ENCODE results near the gene SH3BP5L.

Gene SH3BP5L

DNA sequence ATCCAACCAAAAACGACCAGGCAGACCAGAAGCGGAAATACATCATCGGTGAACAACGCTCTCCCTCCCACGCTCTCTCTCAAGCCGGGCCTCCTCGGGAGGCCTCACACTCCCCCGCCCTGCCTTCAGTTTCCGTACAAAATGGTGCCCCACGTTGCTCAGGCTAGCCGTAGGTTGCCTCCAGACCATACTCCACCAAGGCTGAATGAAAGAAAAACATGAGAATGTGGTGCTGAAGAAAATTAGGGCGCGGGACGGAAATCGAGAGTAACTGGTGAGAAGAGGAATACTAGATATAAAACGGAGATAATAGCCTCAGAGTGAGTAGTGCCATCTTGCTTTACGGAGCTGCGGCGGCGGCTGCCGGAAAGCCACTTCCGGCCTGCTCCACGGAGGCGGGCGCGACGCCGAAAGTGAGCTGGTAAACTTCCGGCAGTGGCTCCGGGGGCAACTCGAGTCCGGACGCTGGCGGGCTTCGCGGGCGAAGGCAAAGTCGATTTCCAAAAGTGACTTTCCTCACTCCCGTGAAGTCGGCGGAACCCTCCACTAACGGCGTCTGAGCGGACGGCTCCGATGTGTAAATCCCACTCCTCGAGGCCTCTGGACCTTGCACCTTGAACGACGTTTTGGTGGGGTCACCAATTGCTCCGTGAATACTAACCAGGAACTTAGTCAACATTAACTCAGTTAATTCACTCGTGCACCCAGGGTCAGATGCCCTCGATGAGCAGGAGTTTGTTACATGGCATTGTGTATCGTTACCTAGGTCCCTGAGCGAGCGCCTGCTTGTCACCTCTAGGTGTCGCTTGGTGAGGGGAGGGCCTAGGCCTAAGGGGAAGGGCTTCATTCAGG is at the start of gene SH3BP5L:
Gene SH3BP5L, minus strand, starts transcription at position 7 of the 852 bp plus-strand sequence. CDS start 980 bp downstream, outside the sequence.
- H3K4me3 ChIP-seq (ENCODE audit: low read length) = peak within 1 kb of the TSS; percentile 96
- peaks cover 30% of the 10 kb centered on the region for H3K36me3 ChIP-seq (ENCODE audit: insufficient read depth, low read depth, low read length)
- peak within 1 kb of the TSS; percentile 100 for H3K27ac ChIP-seq (ENCODE audit: low read length)
- no peaks in the 10 kb centered on the region for H3K27me3 ChIP-seq (ENCODE audit: insufficient read depth, low read length)
- no peaks in the 10 kb centered on the region for H3K4me1 ChIP-seq (ENCODE audit: insufficient read depth, low read length)
- peak within 1 kb of the TSS; percentile 96 for H3K9ac ChIP-seq (ENCODE audit: low read depth, low read length)
- no peaks in the 10 kb centered on the region for H3K9me3 ChIP-seq (ENCODE audit: insufficient read depth, low read depth, low read length)

DNA sequence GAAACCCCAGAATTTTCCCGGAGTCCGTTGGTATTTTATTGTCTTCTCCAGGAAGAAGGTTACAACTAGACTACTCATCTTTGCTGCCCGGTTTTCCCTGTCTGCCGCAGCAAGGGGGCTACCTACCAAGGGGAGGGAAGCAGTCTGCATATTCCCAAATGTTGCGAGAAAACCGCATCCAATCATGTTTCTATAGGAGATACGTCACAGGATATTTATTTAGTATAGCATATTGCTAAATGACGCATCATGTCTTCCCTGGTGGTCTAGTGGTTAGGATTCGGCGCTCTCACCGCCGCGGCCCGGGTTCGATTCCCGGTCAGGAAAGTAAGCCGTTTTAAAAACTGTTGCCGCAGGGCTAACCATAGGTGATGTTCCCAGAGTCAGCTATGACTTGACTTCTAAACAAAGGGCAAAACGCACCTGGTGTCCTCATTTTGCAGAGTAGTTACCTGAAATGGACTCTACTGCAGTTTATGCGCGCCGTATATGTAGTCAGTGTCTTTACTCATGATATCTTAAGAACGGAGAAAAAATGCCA is 48.3 kb upstream of the SH3BP5L start:
- no peaks in the 10 kb centered on the region for H3K27me3 ChIP-seq (ENCODE audit: insufficient read depth, low read length)
- no peaks in the 10 kb centered on the region for H3K4me1 ChIP-seq (ENCODE audit: insufficient read depth, low read length)
- peak overlapping the region; percentile 66; the same call in 1 of the 2 replicates for H3K9ac ChIP-seq (ENCODE audit: low read depth, low read length)
- no peaks in the 10 kb centered on the region for H3K9me3 ChIP-seq (ENCODE audit: insufficient read depth, low read depth, low read length)
- peak overlapping the region; percentile 99 for H3K4me3 ChIP-seq (ENCODE audit: low read length)
- no peak overlapping the region for H3K27ac ChIP-seq (ENCODE audit: low read length)
- H3K36me3 ChIP-seq (ENCODE audit: insufficient read depth, low read depth, low read length) = no peaks in the 10 kb centered on the region

DNA sequence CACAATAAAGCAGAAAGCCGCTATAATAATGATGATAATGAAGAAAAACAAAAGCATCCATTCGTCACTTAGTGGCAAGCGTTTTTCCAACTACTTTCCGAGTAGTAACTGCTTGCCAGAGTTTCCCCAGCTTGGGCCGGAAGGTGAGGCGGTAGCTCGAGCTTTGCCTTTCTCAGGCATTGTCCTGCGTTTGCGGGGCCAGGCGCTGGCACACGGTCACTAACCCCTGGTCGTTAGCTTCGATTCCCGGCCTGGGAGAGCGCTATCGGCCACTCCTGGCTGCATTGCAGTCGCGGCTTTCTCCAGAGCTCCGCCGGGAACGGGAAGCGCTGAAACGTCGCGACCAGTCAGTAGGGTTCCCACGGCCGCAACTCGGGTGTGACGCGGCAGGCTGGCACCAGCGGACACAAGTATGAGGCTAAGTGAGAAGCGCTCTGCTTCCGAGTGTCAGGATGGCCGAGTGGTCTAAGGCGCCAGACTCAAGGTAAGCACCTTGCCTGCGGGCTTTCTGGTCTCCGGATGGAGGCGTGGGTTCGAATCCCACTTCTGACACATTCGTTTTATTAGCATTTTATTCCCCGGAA is 47.8 kb upstream of the SH3BP5L start:
- Histone ChIP-seq H3K9me3 (ENCODE audit: insufficient read depth, low read depth, low read length) (no peaks in the 10 kb centered on the region), H3K36me3 (ENCODE audit: insufficient read depth, low read depth, low read length) (no peaks in the 10 kb centered on the region), H3K4me1 (ENCODE audit: insufficient read depth, low read length) (no peaks in the 10 kb centered on the region), H3K9ac (ENCODE audit: low read depth, low read length) (peak overlapping the region; percentile 87), H3K27ac (ENCODE audit: low read length) (no peak overlapping the region), H3K4me3 (ENCODE audit: low read length) (peak overlapping the region; percentile 99), H3K27me3 (ENCODE audit: insufficient read depth, low read length) (no peaks in the 10 kb centered on the region)

DNA sequence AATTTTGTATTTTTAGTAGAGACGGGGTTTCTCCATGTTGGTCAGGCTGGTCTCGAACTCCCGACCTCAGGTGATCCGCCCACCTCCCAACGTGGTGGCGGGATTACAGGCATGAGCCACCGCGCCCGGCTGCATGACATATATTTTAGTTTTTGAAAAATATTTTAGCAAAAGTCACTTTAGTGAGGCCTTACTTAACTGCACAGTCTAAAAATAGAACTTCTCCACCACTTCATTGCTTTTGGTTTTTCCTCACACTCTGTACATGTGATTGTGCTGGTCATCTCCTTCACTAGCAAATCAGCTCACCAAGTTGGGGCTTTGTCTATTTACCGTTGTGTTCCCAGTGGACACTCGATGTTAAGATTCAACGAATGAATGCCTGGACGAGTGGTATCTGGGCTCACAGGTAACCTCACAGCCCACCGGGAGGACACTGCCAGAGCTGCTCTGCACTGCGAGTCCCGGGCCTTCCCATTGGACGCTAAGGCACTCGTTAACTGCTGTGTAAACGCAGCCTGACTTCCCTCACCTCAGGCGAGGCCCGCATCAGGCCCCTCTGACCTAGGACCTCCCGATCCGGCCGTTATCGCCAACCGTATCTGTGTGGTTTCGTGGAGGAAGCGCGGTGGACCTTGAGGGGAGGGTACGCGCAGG is 47.2 kb upstream of the SH3BP5L start:
- no peaks in the 10 kb centered on the region for H3K36me3 ChIP-seq (ENCODE audit: insufficient read depth, low read depth, low read length)
- no peaks in the 10 kb centered on the region for H3K9me3 ChIP-seq (ENCODE audit: insufficient read depth, low read depth, low read length)
- no peaks in the 10 kb centered on the region for H3K4me1 ChIP-seq (ENCODE audit: insufficient read depth, low read length)
- H3K9ac ChIP-seq (ENCODE audit: low read depth, low read length) = peak overlapping the region; percentile 87
- no peaks in the 10 kb centered on the region for H3K27me3 ChIP-seq (ENCODE audit: insufficient read depth, low read length)
- H3K27ac ChIP-seq (ENCODE audit: low read length) = no peak overlapping the region
- peak overlapping the region; percentile 99 for H3K4me3 ChIP-seq (ENCODE audit: low read length)

DNA sequence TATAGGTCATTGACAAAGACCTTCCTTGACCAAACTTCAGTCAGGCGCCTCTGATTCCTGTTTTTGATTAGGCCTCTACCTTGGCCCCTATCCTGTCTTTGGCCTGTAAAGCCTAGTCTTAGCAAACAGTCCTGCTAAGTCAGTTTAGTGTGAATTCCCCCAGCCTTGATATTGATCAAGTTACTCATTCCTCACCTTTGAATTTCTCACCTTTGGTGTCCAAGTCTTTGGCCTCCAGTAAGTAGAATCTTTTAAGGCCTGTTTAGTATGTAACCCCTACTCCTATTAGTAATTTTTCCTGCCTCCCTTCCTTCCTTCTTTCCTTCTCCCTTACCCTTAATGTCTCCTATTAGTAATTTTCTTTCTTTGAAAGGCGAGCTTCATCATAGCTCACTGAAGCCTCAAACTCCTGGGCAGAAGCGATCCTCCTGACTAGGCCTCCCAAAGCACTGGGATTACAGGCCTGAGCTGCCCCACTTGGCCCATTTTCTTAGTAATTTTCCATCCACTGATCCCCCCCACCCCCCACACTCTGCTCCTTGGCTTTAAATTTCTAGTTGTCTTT is 46.2 kb upstream of the SH3BP5L start:
- Histone ChIP-seq H3K4me3 (ENCODE audit: low read length) (peak overlapping the region; percentile 99; the same call in 1 of the 2 replicates), H3K9ac (ENCODE audit: low read depth, low read length) (no peak overlapping the region), H3K4me1 (ENCODE audit: insufficient read depth, low read length) (no peaks in the 10 kb centered on the region), H3K36me3 (ENCODE audit: insufficient read depth, low read depth, low read length) (no peaks in the 10 kb centered on the region), H3K27me3 (ENCODE audit: insufficient read depth, low read length) (no peaks in the 10 kb centered on the region), H3K27ac (ENCODE audit: low read length) (no peak overlapping the region), H3K9me3 (ENCODE audit: insufficient read depth, low read depth, low read length) (no peaks in the 10 kb centered on the region)

DNA sequence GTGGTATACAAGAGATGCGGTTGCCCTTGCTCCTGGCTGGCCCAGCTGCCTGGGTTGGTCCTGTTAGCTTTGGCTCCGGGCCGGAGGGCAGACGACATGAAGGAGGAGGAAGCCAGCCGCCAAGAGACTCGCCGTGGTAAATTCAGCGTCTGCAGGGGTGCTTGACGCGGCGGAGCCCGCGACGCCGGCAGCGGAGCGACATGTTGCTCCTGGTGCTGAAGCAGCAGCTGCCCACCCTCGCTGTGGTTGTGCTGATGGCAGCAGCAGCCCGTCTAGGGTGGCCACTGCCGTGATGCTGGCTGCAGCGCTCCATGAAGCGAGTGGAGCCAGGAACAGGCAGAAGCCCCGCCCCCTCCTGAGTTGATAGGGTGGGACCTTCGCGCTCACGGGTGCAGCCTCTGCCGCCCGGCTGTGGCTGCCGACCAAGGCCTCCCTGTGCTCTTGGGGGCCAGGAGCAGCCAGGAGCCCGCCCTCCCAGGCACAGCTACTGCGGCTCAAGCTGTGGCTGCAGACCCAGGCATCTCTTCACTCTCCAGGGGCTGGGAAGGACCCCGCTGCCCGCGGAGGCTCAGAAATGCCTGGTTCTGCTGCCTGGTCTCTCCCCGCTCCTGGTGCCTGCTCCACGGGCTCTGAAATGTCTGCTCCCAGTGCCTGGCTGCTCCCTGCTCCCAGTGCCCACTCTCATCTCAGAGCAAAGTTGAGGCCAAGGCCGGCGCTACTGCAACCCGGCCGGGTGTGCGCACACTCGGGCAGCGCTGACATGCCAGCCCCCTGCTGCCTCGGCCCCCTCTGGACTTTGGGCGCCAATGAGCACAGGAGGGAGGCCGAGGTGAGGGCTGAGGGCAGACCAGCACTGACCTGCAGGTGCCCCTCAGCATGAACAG is 37.5 kb upstream of the SH3BP5L start:
- H3K27ac ChIP-seq (ENCODE audit: low read length) = no peak overlapping the region

DNA sequence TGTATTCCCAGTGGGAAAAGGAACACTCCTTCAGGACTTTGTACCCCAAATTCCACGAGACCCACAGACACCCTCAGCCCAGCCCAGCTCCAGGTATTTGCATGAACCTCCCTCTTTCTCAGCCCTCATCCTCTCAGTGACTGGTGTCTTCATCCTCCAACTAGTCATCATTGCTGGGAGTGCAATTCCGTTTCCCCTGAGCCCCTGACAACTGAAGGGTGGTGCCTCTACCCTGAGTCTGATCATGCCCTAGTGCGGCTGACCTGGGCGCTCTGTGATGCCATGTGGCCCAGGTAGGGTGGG is 36.9 kb upstream of the SH3BP5L start:
- H3K27me3 ChIP-seq (ENCODE audit: insufficient read depth, low read length) = peaks cover 54% of the 10 kb centered on the region
- no peaks in the 10 kb centered on the region for H3K9me3 ChIP-seq (ENCODE audit: insufficient read depth, low read depth, low read length)
- H3K27ac ChIP-seq (ENCODE audit: low read length) = no peak overlapping the region
- peaks cover 5% of the 10 kb centered on the region; the same call in 1 of the 2 replicates for H3K4me1 ChIP-seq (ENCODE audit: insufficient read depth, low read length)
- H3K9ac ChIP-seq (ENCODE audit: low read depth, low read length) = peak overlapping the region; percentile 74; the same call in 1 of the 2 replicates
- peak overlapping the region; percentile 78 for H3K4me3 ChIP-seq (ENCODE audit: low read length)
- H3K36me3 ChIP-seq (ENCODE audit: insufficient read depth, low read depth, low read length) = no peaks in the 10 kb centered on the region

More for the DNA sequence above, 37.5 kb upstream of the SH3BP5L start:
- Histone ChIP-seq H3K4me3 (ENCODE audit: low read length) (peak overlapping the region; percentile 78), H3K27me3 (ENCODE audit: insufficient read depth, low read length) (peaks cover 54% of the 10 kb centered on the region), H3K4me1 (ENCODE audit: insufficient read depth, low read length) (peaks cover 5% of the 10 kb centered on the region; the same call in 1 of the 2 replicates), H3K9me3 (ENCODE audit: insufficient read depth, low read depth, low read length) (no peaks in the 10 kb centered on the region), H3K9ac (ENCODE audit: low read depth, low read length) (peak overlapping the region; percentile 74; the same call in 1 of the 2 replicates), H3K36me3 (ENCODE audit: insufficient read depth, low read depth, low read length) (no peaks in the 10 kb centered on the region)

DNA sequence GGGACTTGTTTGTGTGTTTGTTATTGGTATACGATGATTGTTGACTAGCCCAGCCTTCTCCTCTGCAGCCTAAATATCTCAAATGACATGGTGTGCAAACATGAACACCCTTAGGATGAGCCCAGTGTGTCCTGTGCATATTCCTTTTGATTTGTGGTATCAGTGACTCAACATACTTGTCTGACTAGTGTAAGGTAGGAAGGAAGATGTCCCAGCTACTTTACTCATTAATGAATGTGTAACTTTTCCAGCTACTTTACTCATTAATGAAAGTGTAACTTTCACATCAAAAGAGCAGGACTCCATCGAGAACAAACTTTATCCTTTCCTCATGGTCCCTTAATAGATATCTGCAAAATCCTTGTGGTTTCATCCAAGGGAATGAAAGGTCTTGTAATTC is 35.9 kb upstream of the SH3BP5L start:
- H3K9ac ChIP-seq (ENCODE audit: low read depth, low read length) = no peak overlapping the region
- H3K27ac ChIP-seq (ENCODE audit: low read length) = no peak overlapping the region
- H3K9me3 ChIP-seq (ENCODE audit: insufficient read depth, low read depth, low read length) = no peaks in the 10 kb centered on the region
- H3K27me3 ChIP-seq (ENCODE audit: insufficient read depth, low read length) = peaks cover 54% of the 10 kb centered on the region
- peaks cover 5% of the 10 kb centered on the region; the same call in 1 of the 2 replicates for H3K4me1 ChIP-seq (ENCODE audit: insufficient read depth, low read length)
- no peaks in the 10 kb centered on the region for H3K36me3 ChIP-seq (ENCODE audit: insufficient read depth, low read depth, low read length)
- no peak overlapping the region for H3K4me3 ChIP-seq (ENCODE audit: low read length)

DNA sequence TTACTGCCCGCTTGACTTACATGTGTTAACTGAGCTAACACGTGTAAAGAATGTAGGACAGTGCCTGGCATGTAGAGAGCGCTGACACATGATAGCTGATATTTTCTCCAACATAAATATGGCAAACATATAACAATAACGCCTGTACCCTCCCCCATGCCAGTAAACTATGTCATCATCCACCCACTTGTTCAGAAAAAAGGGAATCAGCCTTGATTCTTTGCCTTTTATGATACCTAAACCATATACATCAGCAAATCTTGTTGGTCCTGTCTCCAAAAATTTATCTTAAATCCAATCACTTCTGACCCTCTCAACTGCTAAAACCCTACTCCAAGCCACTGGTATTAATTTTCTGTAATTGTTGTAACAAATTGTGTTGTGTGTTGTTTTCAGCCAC is 34.3 kb upstream of the SH3BP5L start:
- H3K36me3 ChIP-seq (ENCODE audit: insufficient read depth, low read depth, low read length) = peaks cover 13% of the 10 kb centered on the region
- H3K9me3 ChIP-seq (ENCODE audit: insufficient read depth, low read depth, low read length) = no peaks in the 10 kb centered on the region
- H3K4me3 ChIP-seq (ENCODE audit: low read length) = no peak overlapping the region
- H3K27me3 ChIP-seq (ENCODE audit: insufficient read depth, low read length) = peaks cover 46% of the 10 kb centered on the region
- H3K9ac ChIP-seq (ENCODE audit: low read depth, low read length) = no peak overlapping the region
- peaks cover 5% of the 10 kb centered on the region; the same call in 1 of the 2 replicates for H3K4me1 ChIP-seq (ENCODE audit: insufficient read depth, low read length)
- no peak overlapping the region for H3K27ac ChIP-seq (ENCODE audit: low read length)

DNA sequence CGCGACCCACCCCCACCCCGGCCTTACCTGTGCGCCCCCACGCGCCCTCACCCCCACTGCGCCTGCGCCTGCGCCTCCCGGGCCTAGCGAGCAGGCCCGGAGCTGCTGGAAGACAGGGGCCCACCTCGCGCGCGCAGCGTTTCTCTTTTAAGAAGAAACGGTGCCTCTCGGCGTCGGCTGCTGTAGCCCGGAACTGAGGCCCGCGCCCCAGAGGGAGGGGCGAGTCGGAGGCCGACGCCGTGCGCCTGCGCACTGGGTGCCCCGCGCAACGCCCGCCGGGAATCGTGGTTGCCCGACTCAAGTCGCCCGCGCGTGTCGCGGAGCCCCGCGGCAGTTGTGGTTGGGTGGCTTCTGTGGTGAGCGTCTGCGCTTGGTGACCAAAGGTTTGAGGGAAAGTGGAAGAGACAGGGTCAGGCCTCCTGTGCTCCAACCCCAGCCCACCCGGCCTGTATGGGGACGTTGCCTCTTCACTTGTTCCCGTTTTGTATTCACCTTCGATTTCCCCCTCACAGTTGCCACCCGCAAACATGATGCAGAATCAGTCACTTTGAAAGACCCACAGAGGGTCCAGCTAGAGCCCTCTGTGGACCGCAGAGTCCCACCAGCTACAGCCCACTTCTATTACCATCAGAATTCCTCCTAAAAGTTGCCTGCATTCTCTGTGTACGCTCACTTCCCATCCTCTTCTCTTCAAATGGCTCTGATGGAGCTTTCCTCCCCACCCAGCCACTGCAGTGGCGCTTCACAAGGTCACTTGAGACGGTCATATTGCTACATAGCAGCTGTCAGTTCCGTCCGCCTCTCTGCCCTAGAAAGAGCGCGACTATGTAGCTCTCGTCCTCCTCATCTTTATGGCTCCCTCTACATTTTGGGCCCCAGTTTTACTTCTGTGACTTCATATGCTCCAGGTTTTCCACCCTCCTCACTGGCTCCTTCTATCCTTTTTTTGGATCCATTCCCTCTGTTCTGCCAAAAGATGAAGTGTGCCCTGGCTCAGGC is 33.5 kb upstream of the SH3BP5L start, which contains the start of gene ZNF692:
Gene ZNF692, minus strand, starts transcription at position 195 of the 999 bp plus-strand sequence. CDS start 776 bp downstream, outside the sequence.
- Histone ChIP-seq H3K9ac (ENCODE audit: low read depth, low read length) (peak within 1 kb of the TSS; percentile 89), H3K36me3 (ENCODE audit: insufficient read depth, low read depth, low read length) (peaks cover 22% of the 10 kb centered on the region), H3K4me3 (ENCODE audit: low read length) (peak within 1 kb of the TSS; percentile 78), H3K27me3 (ENCODE audit: insufficient read depth, low read length) (peaks cover 38% of the 10 kb centered on the region), H3K4me1 (ENCODE audit: insufficient read depth, low read length) (peaks cover 5% of the 10 kb centered on the region; the same call in 1 of the 2 replicates), H3K9me3 (ENCODE audit: insufficient read depth, low read depth, low read length) (no peaks in the 10 kb centered on the region), H3K27ac (ENCODE audit: low read length) (peak within 1 kb of the TSS; percentile 36)
